Kidney capillary endothelial cell (primary cell): ENCODE data around the gene DZANK1.
"Not testable (repeated sequence)": the region's sequence is repeated elsewhere in the genome, so short reads cannot be mapped to it uniquely, and the experiment has no call there.

Experiments
- DNase-seq: peaks from one replicate; pipeline ENCODE4 v3.0.0-alpha.2; 2018; ENCODE audit warnings: low spot score

Gene DZANK1

GRCh38 chr20:18375551-18375950 is 91.3 kb downstream of the DZANK1 start:
- not testable (repeated sequence) for DNase-seq

DNA sequence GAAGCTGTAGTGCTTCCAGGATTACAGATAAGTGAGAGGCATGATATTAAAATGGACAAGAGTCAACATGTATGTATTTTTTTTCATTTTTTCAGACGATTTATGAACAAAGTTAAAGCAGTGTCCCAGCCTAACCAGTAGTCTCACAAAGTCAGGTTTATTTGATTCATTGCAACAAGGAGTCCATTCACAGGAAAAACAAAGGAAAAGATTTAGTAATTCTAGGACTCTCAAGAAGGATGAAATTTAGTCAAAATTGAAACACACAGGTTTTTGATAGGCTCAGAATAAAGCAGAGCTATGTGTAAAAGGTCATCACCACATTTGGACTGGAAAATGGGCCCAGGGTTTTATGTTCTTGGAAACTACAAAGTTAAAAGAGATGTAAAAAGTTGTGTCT is 94.5 kb downstream of the DZANK1 start:
- DNase-seq, result no peak

DNA sequence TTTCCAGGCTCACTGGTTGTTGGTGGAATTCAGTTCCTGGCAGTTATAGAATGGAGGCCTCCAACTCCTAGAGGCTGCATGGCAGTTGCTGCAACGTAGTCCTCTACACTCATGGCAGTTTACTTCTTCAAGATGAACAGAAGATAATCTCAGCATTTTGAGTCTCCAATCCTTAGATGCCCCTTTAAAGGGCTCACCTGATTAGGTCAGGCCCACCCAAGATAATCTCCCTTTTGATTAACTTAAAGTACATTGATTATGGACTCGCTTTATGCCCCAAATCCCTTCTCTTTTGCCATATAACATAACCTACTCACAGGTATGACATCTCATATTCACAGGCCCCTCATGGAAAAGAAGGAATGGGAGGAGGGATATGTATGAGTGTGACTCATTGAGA is 102.1 kb downstream of the DZANK1 start:
- DNase-seq, result no peak

DNA sequence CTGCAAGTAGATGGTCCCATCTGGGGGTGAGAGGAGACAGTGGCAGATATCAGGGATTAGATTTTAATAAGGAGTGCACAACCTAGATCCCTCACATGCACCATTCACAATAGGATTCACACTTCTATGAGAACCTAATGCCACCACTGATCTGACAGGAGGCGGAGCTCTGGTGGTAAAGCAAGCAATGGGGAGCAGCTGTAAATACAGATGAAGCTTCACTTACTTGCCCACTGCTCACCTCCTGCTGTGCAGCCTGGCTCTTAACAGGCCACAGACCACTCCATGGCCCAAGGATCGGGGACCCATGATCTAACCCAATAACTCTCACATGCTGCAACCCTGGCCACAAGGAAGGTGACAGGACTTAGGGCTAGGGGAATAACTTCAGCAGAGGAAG is 103.1 kb downstream of the DZANK1 start:
- DNase-seq, result no peak

- no peak for DNase-seq
These were observed 103.9 kb downstream of the DZANK1 start for GRCh38 chr20:18362916-18363315.

- no peak for DNase-seq
These were observed 105.2 kb downstream of the DZANK1 start for GRCh38 chr20:18361678-18362077.

DNA sequence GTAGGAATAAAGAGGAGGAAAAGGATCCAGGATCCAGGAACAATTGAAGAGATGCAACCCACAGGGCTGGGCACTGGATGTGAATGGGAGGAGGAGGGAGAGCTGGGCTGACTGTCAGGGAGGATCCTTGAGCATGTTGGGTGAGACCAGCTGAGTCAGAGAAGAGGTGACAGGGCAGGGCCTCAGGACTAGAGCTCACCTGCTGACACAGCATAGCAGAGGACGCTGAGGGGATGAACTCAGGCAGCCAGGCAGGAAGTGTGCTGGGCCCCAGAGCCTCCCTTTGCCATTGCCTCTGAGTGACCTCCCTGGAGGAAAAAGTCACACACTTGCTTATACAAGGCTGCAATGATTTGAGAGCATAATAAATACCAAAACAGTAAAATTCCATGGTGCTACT is 106.2 kb downstream of the DZANK1 start:
- DNase-seq, result no peak

- DNase-seq, result no peak
These were observed 107.0 kb downstream of the DZANK1 start for GRCh38 chr20:18359854-18360253.

- DNase-seq, result not testable (repeated sequence)
These were observed 117.1 kb downstream of the DZANK1 start for GRCh38 chr20:18349749-18350148.
